Natural killer cell (primary cell): ENCODE results near the gene DOCK6. TPM values are rescaled to one million over a fixed set of nuclear protein-coding genes. Genes with fewer than 3 reads are reported as not detected.

Experiments
- ATAC-seq, 3 donors: fragments of 150-1000 bp in 2 of 3; fragments of 200-7000 bp in 1 of 3; cut with Tn5 transposase; 1 replicate in 1 of 3; 2 replicates in 2 of 3; pipeline ENCODE4 v1.10.0; 2021; ENCODE audit warnings: mild to moderate bottlenecking in 2 of 3, moderate library complexity in 2 of 3
- DNase-seq, 2 donors: peaks; one replicate each; pipeline versions ENCODE4 v3.0.0 to v3.0.0-alpha.2; 2013 to 2021; ENCODE audit warnings: mixed read lengths in 1 of 2
- H3K27ac ChIP-seq: one replicate; pipeline ENCODE4 v1.5.1; 2013; ENCODE audit warnings: mild to moderate bottlenecking, low read length
- H3K27me3 ChIP-seq: one replicate; pipeline ENCODE4 v1.6.1; 2013; ENCODE audit warnings: low read length; ENCODE audit not compliant: control insufficient read depth, insufficient read depth
- H3K36me3 ChIP-seq: one replicate; pipeline ENCODE4 v1.6.1; 2013; ENCODE audit warnings: low read length; ENCODE audit not compliant: control insufficient read depth, insufficient read depth
- H3K4me1 ChIP-seq: one replicate; pipeline ENCODE4 v1.6.1; 2013; ENCODE audit warnings: low read length; ENCODE audit not compliant: control insufficient read depth, insufficient read depth
- H3K4me3 ChIP-seq: one replicate; pipeline ENCODE4 v1.5.1; 2013; ENCODE audit warnings: low read length
- H3K9me3 ChIP-seq: one replicate; pipeline ENCODE4 v1.6.1; 2013; ENCODE audit warnings: low read length; ENCODE audit not compliant: control insufficient read depth, insufficient read depth
- H3K27ac Mint-ChIP-seq, 2 donors: one replicate each; pipeline ENCODE4 v1.8.0; 2022; ENCODE audit warnings: mild to moderate bottlenecking in 2 of 2, mixed read lengths in 2 of 2, moderate library complexity in 1 of 2
- H3K27me3 Mint-ChIP-seq, 2 donors: one replicate each; pipeline ENCODE4 v1.8.0; 2022; ENCODE audit warnings: low read depth in 2 of 2, mixed read lengths in 2 of 2
- H3K36me3 Mint-ChIP-seq: one replicate; pipeline ENCODE4 v1.8.0; 2022; ENCODE audit warnings: mixed read lengths
- H3K4me1 Mint-ChIP-seq, 2 donors: one replicate each; pipeline ENCODE4 v1.8.0; 2022; ENCODE audit warnings: mixed read lengths in 2 of 2
- H3K4me3 Mint-ChIP-seq: one replicate; pipeline ENCODE4 v1.8.0; 2022; ENCODE audit warnings: mild to moderate bottlenecking, moderate library complexity, mixed read lengths
- H3K9me3 Mint-ChIP-seq, 2 donors: one replicate each; pipeline ENCODE4 v1.8.0; 2022; ENCODE audit warnings: mixed read lengths in 2 of 2
- WGBS: methylation state at CpG from one replicate; pipeline ENCODE4 v1.1.7; 2013; ENCODE audit warnings: missing lambda C conversion rate; ENCODE audit not compliant: insufficient coverage; 5-methylcytosine and 5-hydroxymethylcytosine counted together
- intact Hi-C: fragments of 100-400 bp; cut with micrococcal nuclease; formaldehyde crosslinking; loops from one replicate; pipeline ENCODE4 v1.14.2; 2022
- total RNA-seq, 4 donors: library from RNA; stranded (reverse); fragments of 120-200 nt in 1 of 4; gene quantifications; one replicate each; pipeline versions ENCODE4 v1.2.3 to v1.2.4, GENCODE V29; 2013 to 2022
- TF ChIP-seq, protein P1 (sequence below): fragments of 200-600 bp; IDR thresholded peaks from one replicate; pipeline ENCODE4 v1.8.0; 2022; ENCODE audit warnings: antibody characterized with exemption

Gene DOCK6
- total RNA-seq, 3 donors from 2014 or later (not counting 1 experiment from before 2014, with no cell fraction given), result 0.82 to 2.3 (median 0.86) TPM

DNA sequence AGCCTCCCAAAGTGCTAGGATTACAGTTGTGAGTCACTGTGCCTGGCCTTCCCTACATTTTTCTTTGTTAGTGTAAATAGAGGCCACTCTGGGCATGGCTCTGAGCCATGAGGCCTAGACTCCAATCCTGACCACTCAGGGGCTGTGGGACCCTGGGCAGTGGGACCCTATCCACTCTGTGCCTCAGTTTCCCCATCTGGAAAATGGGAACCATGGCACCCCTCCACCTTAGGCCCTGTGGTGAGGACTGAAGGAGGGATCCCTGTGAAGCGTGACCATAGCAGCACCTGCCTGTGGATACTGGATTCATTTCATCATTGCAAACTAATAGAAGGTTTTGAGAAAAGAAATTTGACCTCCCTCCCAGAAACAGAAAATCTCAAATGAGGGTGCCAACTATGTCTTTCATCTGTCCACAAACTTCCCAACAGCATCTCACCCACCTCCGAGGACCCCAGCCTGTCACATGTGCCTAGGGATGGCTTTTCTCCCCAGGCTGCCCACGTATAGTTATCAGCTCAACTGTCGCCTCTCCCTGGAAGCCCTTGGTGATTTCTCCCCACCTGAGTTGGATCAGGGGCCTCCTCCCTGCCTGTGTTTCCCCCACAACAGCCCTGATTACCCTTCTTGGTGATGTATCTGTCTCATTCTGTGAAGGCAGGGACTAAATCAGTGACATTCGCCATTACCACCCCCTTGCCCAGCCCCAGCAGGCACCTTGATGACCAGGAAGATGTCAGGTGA is 17.3 kb downstream of the DOCK6 start:
- H3K27me3 Mint-ChIP-seq, result peaks cover 8 to 12% of the 10 kb centered on the region in 2 donors
- no peaks in the 10 kb centered on the region for H3K36me3 Mint-ChIP-seq
- TF ChIP-seq, protein P1, sequence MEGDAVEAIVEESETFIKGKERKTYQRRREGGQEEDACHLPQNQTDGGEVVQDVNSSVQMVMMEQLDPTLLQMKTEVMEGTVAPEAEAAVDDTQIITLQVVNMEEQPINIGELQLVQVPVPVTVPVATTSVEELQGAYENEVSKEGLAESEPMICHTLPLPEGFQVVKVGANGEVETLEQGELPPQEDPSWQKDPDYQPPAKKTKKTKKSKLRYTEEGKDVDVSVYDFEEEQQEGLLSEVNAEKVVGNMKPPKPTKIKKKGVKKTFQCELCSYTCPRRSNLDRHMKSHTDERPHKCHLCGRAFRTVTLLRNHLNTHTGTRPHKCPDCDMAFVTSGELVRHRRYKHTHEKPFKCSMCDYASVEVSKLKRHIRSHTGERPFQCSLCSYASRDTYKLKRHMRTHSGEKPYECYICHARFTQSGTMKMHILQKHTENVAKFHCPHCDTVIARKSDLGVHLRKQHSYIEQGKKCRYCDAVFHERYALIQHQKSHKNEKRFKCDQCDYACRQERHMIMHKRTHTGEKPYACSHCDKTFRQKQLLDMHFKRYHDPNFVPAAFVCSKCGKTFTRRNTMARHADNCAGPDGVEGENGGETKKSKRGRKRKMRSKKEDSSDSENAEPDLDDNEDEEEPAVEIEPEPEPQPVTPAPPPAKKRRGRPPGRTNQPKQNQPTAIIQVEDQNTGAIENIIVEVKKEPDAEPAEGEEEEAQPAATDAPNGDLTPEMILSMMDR, result no peak
- Histone ChIP-seq H3K27me3 (no peaks in the 10 kb centered on the region), H3K4me3 (no peak overlapping the region), H3K4me1 (peaks cover 8% of the 10 kb centered on the region), H3K36me3 (no peaks in the 10 kb centered on the region), H3K27ac (no peak overlapping the region), H3K9me3 (no peaks in the 10 kb centered on the region)
- WGBS, result 94% methylated on average over 4 of the region's 5 CpGs
- no peaks in the 10 kb centered on the region for H3K9me3 Mint-ChIP-seq
- DNase-seq (no peak), ATAC-seq (no peak)
- H3K27ac Mint-ChIP-seq, result no peak overlapping the region
- no peak overlapping the region for H3K4me3 Mint-ChIP-seq
- peaks cover 6 to 7% of the 10 kb centered on the region in 2 donors for H3K4me1 Mint-ChIP-seq
- intact Hi-C loops, result no loop called here

DNA sequence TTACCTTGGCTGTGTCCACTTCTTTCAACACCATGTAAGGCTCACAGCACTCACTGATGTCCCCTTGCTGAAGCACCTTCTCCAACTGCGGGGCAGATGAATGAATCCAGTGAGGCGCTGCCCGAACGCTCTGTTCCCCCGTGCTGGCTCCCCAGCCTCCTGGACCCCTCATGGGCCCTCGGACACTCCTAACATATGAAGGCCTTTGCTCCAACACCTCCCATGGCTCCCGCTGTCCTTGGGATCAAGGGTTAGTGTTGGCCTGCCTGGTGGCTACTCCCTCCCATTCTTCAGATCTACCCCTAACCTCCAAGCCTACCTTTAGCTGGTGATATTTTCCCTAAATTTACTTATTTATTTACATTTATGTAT is 18.5 kb downstream of the DOCK6 start:
- Mint-ChIP-seq H3K36me3 (no peaks in the 10 kb centered on the region), H3K4me1 (peaks cover 6 to 7% of the 10 kb centered on the region in 2 donors), H3K4me3 (peak overlapping the region; percentile 52), H3K9me3 (no peaks in the 10 kb centered on the region), H3K27ac (peak overlapping the region in 1 of 2 donors; percentile 51), H3K27me3 (peaks cover 8 to 12% of the 10 kb centered on the region in 2 donors)
- Histone ChIP-seq H3K27ac (no peak overlapping the region), H3K36me3 (no peaks in the 10 kb centered on the region), H3K4me1 (peaks cover 8% of the 10 kb centered on the region), H3K4me3 (no peak overlapping the region), H3K9me3 (peaks cover 12% of the 10 kb centered on the region), H3K27me3 (no peaks in the 10 kb centered on the region)
- ATAC-seq (no peak), DNase-seq (no peak)
- intact Hi-C loops, result no loop called here
- WGBS, result 96% methylated on average over 7 of the region's 7 CpGs
- TF ChIP-seq, protein P1, result no peak

DNA sequence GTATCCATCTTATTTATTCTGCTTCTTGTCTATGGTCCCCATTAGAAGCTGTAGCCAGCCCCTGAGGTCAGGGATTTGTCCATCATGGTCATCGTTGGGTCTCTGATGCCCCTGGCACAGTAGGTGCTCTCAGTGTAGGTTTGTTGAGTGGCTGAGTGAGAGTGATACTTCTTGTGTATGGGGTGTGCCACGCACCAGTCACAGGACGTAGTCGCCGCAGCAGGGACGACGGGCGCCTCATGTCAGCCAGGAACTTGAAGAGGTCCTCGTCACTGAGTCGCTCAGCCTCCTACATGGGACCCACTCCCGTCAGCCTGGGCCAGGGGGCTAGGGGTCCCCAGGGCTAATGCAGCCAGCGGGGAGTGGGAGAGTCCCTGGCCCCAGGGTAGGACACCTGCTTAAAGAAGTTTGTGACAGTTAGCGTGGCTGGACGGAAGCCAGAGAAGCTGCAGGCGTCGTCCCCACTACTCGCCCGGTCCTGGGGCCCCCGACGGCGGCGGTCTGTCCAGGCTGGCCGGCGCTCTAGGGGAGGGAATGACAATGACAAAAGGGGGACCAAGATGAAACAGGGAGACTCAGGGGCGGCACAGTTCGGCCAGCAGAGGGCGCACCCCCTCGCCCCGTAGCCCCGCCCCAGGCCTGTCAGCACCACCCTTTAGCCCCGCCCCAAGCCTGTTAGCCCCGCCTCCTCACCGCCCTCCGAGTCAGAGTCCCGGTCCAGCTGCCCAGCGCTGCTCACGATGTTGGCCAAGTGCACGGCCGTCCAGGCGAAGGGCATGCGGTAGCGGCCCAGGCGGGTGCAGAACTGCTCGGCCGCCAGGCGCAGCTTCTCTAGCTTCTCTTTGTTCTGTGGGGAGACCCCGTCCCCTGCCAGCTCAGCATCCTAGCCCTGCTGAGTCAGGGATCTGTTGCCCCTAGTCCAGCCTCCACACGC is 19.2 kb downstream of the DOCK6 start:
- no peak overlapping the region for H3K27ac ChIP-seq
- DNase-seq (peak; percentile 85 to 87), ATAC-seq (peak; percentile 97 to 100 (median 100))
- H3K4me3 Mint-ChIP-seq, result peak overlapping the region; percentile 52
- H3K27ac Mint-ChIP-seq, result peak overlapping the region in 1 of 2 donors; percentile 51
- intact Hi-C loops, result no loop called here
- peaks cover 18% of the 10 kb centered on the region for H3K9me3 ChIP-seq
- TF ChIP-seq, protein P1, result peak; percentile 71
- WGBS, result 37% methylated on average over 48 of the region's 48 CpGs
- H3K36me3 Mint-ChIP-seq, result no peaks in the 10 kb centered on the region
- H3K27me3 Mint-ChIP-seq, result peaks cover 8 to 12% of the 10 kb centered on the region in 2 donors
- peaks cover 6 to 7% of the 10 kb centered on the region in 2 donors for H3K4me1 Mint-ChIP-seq
- no peak overlapping the region for H3K4me3 ChIP-seq
- no peaks in the 10 kb centered on the region for H3K9me3 Mint-ChIP-seq
- peaks cover 8% of the 10 kb centered on the region for H3K4me1 ChIP-seq
- no peaks in the 10 kb centered on the region for H3K36me3 ChIP-seq
- no peaks in the 10 kb centered on the region for H3K27me3 ChIP-seq
